GM18868 (cell line): ENCODE data around the gene CNKSR3.
A peak's percentile ranks its signal among the peaks of the same experiment; 100 is the strongest.

ENCODE experiments used
- ATAC-seq: cut with Tn5 transposase; IDR thresholded peaks from one replicate; pipeline ENCODE4 v1.9.1; 2021; ENCODE audit warnings: mild to moderate bottlenecking, moderate library complexity; ENCODE audit not compliant: unreplicated experiment

CNKSR3 gene

GRCh38 chr6:154428897-154429296 is 81.6 kb downstream of the CNKSR3 start:
- no peak for ATAC-seq

DNA sequence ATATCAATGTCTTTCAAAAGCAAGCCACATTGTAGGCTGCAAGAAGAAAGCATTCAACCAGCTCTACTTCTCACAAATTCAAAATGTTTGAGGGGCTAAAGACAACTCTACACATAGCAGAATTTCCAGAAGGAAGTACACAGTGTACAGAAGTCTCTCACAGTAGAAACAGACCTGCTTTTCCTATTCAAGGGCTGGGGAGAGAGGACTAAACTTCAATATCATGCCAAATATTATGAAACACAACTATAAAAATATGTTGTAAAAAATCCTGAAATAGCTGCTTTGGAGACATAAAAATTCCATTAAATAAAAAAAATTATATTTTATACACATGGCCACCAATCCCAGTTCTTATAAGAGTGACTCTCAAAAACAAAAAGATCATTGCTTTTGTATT is 83.0 kb downstream of the CNKSR3 start:
- ATAC-seq, result no peak

DNA sequence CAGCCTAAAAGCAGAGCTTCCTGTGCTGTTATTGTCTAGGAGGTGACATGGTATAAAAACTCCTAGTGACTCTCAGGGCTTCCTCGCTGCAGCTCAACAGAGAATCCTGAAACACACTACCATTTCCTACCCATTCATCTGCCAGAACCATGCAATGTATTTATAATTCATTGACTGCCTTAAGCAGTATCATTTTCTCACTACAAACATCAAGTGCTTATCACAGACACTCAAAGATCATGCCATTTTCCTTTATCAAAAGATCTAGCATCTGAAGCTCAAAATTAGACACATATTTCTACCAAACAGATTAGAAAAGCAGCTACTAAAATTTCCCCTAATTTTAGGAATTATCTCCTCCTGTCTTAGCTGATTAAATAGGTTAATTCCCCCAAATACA is 83.5 kb downstream of the CNKSR3 start:
- ATAC-seq, result no peak

- no peak for ATAC-seq
Observed at GRCh38 chr6:154425034-154425433, 85.5 kb downstream of the CNKSR3 start.

- no peak for ATAC-seq
Observed at GRCh38 chr6:154414021-154414813, 96.3 kb downstream of the CNKSR3 start.

- ATAC-seq, result no peak
Observed at GRCh38 chr6:154412106-154412820, 98.2 kb downstream of the CNKSR3 start.

- no peak for ATAC-seq
Observed at GRCh38 chr6:154411076-154411475, 99.4 kb downstream of the CNKSR3 start.

GRCh38 chr6:154410619-154411072 is 99.8 kb downstream of the CNKSR3 start:
- ATAC-seq, result peak; percentile 91

- ATAC-seq, result no peak
Observed at GRCh38 chr6:154408891-154409500, 101.5 kb downstream of the CNKSR3 start.

DNA sequence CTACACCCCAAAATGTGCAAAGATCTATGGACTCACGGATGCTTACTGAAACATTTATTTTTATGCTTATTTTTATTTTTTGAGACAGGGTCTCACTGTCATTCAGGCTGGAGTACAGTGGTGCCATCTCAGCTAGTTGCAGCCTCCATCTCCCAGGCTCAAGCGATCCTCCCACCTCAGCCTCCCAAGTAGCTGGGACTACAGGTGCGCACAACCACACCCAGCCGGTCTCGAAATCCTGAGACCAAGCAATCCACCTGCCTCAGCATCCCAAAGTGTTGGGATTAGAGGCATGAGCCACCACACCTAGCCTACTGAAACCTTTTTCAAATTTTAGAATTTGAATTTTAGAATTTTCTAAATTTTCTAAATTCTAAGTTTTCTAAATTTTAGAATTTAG is 103.0 kb downstream of the CNKSR3 start:
- no peak for ATAC-seq

GRCh38 chr6:154406869-154407268 is 103.6 kb downstream of the CNKSR3 start:
- no peak for ATAC-seq

DNA sequence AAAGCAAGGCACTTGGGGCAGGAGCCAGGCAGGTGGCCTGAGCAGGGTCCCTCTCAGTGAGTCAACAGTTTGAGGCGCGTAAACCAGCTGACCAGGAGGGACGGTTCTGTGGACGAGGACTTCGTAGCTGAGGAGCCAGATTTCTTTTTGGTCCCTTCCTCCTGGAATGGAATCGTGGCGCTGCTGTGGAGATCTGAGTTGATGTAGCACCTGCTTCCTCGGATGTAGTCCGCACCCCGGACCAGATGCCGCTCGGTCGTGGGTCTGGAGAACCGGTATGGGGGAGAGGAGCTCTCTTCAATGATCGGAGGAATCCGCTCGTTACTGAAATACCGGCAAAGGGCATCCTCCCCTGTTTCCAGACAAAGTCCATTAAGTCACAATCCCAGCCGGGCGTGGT is 104.2 kb downstream of the CNKSR3 start:
- no peak for ATAC-seq

GRCh38 chr6:154404791-154405400 is 105.6 kb downstream of the CNKSR3 start:
- ATAC-seq, result no peak

- no peak for ATAC-seq
Observed at GRCh38 chr6:154403788-154404187, 106.7 kb downstream of the CNKSR3 start.

DNA sequence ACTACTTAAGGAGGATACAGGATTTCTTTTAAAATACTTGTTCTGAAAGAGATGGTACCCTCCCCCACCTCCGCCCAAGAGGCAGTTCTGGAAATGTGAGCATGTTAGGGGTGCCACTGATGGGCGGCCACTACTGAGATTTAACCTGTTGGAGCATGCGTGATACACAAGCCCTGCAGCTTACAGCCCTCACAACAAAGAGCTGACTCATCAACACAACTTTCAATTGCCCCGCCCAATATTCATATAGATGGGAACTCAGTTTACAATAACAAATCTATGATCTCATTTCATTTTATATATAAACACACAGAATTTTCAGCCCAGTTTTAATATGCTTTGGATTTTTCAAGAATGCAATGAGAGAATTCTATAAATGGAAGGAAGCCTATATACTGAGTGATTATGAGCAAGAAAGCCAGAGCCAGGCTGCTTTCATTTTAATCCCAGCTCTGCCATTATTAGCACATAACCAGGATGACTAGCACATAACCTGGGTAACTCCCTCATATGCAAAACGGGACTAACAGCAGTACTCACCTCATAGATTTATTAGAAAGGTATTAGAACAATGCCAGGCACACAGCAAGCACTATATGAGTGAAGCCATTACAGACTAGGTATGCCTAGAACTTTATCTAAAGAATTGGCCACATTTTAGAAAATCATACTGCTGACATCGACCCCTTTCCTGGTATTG is 108.3 kb downstream of the CNKSR3 start:
- no peak for ATAC-seq

DNA sequence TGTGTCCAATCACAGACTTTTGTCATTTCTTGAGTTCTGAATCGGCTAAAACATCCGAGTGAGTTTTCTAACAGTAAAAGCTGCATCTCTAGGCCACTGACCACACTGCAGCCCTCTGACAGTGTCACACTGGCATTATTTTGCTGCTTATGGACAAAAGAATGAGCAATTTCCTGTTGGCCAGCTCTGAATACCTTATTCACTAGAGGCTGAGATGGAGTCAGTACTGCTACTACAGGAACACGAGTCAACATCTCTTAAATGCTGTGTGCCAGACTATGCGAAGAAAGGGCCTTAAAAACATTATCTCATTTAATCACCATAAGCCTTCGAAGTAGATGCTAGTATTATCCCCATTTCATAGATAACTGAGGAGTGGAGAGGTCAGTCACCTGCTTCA is 111.4 kb downstream of the CNKSR3 start:
- no peak for ATAC-seq

DNA sequence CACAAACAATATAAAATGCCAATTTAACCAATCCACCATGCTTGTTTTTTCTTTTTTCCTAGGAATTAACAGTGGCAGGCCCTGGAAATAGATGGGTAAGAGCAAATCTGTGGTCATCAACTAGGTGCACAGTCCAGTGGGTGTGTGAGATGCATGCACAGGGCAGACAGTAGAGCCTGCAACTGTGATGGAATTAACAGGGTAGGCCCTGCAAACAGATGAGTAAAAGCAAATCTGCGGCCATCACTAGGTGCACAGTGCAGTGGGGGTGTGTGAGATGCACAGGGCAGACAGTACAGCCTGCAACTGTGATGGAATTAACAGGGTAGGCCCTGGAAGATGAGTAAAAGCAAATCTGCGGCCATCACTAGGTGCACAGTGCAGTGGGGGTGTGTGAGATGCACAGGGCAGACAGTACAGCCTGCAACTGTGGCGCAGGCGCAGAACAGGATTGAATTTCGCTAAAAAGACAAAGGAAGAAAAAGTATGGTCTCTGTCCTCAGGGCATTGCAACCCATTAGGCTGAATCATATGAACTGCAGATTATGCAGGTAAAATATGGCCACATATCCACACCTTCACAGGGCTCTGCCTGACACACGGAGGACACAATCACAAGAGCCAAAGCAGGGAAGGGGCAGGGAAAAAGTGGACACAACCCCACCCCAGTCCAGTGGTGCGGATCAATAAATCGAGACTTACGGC is 112.8 kb downstream of the CNKSR3 start:
- ATAC-seq, result no peak

DNA sequence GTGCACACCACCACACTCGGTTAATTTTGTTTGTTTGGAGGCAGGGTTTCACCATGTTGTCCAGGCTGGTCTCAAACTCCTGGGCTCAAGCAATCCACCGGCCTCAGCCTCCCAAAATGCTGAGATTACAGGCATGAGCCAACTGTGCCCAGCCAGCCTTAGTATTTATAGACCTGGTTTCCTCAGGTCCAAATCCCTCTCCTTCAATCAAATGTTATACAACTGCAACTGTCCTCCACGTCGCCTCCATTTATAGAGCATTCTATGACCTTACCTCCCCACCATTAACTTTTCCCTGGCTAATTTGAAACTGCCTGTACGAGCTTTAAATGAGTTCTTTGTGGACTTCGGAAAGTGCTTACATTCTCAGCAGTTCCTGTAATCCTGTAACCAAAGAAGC is 114.6 kb downstream of the CNKSR3 start:
- ATAC-seq, result no peak

DNA sequence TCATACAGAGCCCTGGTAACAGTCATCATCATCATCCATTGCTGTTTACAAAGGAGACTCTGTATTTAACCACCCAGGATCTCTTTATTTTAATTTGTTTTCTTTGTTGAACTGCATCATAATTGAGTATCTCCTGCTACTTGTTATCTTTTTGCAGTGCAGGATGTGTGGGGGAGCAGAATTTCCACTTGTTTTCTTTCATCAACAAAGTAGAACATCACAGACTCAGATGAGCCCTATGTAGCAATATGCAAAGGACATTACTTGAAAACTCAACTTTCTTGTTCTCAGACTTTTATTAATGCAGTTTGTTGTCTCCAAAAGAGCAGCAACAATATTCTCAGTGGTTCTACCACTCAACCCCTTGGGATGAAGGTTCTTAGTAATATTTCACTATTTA is 115.2 kb downstream of the CNKSR3 start:
- no peak for ATAC-seq

- no peak for ATAC-seq
Observed at GRCh38 chr6:154394571-154394970, 115.9 kb downstream of the CNKSR3 start.
